ENCODE measurements around the gene SYDE2.

Gene SYDE2

GRCh38 chr1:85208488-85208887 lies 7.7 kb upstream of the SYDE2 start:
- H3K4me3 ChIP-seq (replicated peaks; ENCODE audit: insufficient read depth, low read length) = no peak overlapping the region
- DNase-seq (ENCODE audit: low read depth in 1 of 2, low spot score in 1 of 2) = no peak
- no peaks in the 10 kb centered on the region for H3K27me3 ChIP-seq (ENCODE audit: insufficient read depth, poor library complexity, severe bottlenecking)
- TF ChIP-seq GABPA (IDR thresholded peaks at IDR 0.05; ENCODE audit: low read depth) = no peak
- no peak for TF ChIP-seq REST (IDR thresholded peaks at IDR 0.05; ENCODE audit: insufficient replicate concordance, low read depth)
- no peak for TF ChIP-seq SPI1 (IDR thresholded peaks at IDR 0.05; ENCODE audit: borderline replicate concordance, low read depth)
- TF ChIP-seq POLR2AphosphoS5 (IDR thresholded peaks at IDR 0.05; ENCODE audit: low read depth) = no peak
- TF ChIP-seq CTCF (IDR thresholded peaks at IDR 0.05; ENCODE audit: insufficient read depth, low read length) = no peak
- no peak overlapping the region for H3K27ac ChIP-seq (replicated peaks)

DNA sequence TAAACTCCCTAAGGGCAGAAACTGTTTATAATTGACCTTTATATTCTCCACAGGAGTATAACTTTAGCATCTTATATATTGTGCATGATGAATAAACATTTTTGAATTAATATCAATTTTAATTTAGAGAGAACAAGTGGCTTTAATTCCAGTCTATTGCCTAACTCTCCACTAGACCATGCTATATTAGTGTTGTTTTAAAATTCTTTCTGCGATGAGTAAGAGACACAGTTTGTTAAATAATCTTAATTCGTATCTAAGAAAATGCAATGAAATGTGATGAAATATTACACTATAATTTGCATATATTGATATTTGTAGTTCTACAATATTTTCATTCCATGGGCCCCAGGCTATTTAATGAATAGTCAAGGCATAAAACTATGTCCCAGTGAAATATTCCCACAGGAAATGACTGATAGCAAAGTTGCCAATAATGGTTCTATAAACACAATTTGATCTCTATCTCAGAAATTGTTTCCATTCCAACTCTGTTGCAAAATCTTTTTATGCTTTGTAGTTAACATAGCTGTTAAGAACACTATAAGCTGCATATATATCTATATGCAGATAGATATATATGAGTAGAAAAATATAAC lies 2.9 kb upstream of the SYDE2 start:
- Histone ChIP-seq H3K4me3 (replicated peaks; ENCODE audit: insufficient read depth, low read length) (no peak overlapping the region), H3K27ac (replicated peaks) (no peak overlapping the region), H3K27me3 (ENCODE audit: insufficient read depth, poor library complexity, severe bottlenecking) (peaks cover 30% of the 10 kb centered on the region)
- TF ChIP-seq REST (IDR thresholded peaks at IDR 0.05; ENCODE audit: insufficient replicate concordance, low read depth) (no peak), CTCF (IDR thresholded peaks at IDR 0.05; ENCODE audit: insufficient read depth, low read length) (no peak), POLR2AphosphoS5 (IDR thresholded peaks at IDR 0.05; ENCODE audit: low read depth) (no peak), GABPA (IDR thresholded peaks at IDR 0.05; ENCODE audit: low read depth) (no peak), SPI1 (IDR thresholded peaks at IDR 0.05; ENCODE audit: borderline replicate concordance, low read depth) (no peak)
- DNase-seq (ENCODE audit: low read depth in 1 of 2, low spot score in 1 of 2) = no peak

- H3K27ac ChIP-seq (replicated peaks) = no peak overlapping the region
- H3K27me3 ChIP-seq (ENCODE audit: insufficient read depth, poor library complexity, severe bottlenecking) = peaks cover 37% of the 10 kb centered on the region
- no peak for DNase-seq (ENCODE audit: low read depth in 1 of 2, low spot score in 1 of 2)
- no peak overlapping the region for H3K4me3 ChIP-seq (replicated peaks; ENCODE audit: insufficient read depth, low read length)
- no peak for TF ChIP-seq SPI1 (IDR thresholded peaks at IDR 0.05; ENCODE audit: borderline replicate concordance, low read depth)
- TF ChIP-seq CTCF (IDR thresholded peaks at IDR 0.05; ENCODE audit: insufficient read depth, low read length) = no peak
- no peak for TF ChIP-seq POLR2AphosphoS5 (IDR thresholded peaks at IDR 0.05; ENCODE audit: low read depth)
- no peak for TF ChIP-seq GABPA (IDR thresholded peaks at IDR 0.05; ENCODE audit: low read depth)
- no peak for TF ChIP-seq REST (IDR thresholded peaks at IDR 0.05; ENCODE audit: insufficient replicate concordance, low read depth)
Observed at GRCh38 chr1:85202864-85203255, 2.0 kb upstream of the SYDE2 start.

All from HL-60 (cell line).